ENCODE data around the gene PMS2.
"Not testable (repeated sequence)": the region's sequence is repeated elsewhere in the genome, so short reads cannot be mapped to it uniquely, and the experiment has no call there.

The PMS2 gene, protein sequence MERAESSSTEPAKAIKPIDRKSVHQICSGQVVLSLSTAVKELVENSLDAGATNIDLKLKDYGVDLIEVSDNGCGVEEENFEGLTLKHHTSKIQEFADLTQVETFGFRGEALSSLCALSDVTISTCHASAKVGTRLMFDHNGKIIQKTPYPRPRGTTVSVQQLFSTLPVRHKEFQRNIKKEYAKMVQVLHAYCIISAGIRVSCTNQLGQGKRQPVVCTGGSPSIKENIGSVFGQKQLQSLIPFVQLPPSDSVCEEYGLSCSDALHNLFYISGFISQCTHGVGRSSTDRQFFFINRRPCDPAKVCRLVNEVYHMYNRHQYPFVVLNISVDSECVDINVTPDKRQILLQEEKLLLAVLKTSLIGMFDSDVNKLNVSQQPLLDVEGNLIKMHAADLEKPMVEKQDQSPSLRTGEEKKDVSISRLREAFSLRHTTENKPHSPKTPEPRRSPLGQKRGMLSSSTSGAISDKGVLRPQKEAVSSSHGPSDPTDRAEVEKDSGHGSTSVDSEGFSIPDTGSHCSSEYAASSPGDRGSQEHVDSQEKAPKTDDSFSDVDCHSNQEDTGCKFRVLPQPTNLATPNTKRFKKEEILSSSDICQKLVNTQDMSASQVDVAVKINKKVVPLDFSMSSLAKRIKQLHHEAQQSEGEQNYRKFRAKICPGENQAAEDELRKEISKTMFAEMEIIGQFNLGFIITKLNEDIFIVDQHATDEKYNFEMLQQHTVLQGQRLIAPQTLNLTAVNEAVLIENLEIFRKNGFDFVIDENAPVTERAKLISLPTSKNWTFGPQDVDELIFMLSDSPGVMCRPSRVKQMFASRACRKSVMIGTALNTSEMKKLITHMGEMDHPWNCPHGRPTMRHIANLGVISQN

DNA sequence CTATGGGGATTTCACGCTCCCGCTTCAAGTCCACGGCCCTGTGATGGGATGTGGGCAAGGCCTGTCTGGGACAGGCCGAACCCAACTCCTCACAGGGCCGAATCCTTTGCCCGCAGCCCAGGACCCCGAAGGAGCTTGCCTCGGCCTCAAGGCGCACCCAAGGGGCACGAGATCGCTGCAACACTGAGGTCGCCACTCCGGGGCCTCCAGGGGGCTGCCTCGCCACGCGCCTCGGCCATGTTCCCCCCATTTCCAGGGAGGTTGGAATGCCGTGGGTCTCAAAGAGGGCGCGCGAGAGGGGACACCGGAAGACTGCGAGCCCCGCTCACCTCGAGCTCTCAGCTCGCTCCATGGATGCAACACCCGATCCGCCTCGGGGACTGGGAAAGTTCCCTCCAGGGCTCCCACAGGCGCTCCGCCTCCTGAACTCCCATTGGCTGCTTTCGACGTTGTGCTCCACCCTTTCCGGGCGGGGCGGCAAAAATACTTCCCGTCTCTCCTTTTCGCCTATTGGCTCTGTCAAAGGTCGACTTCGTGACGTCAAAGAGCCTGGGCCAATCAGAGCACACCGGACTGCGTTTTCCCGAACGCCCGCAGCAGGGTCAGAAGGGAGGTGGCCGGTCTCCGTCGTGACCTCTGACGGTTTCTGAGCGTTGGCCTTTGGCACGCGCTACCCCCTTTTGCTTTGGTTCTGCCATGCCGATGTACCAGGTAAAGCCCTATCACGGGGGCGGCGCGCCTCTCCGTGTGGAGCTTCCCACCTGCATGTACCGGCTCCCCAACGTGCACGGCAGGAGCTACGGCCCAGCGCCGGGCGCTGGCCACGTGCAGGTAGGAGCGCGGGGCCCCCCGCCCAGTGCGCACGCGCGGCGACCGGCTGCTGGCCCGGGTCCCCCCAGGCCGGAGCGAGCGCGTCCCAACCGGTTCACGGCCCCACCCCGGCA lies at the start of gene PMS2, which contains the start of gene AIMP2:
Gene PMS2, minus strand, starts transcription at position 382 of the 944 bp plus-strand sequence. Its CDS starts 30 bp downstream, at position 352.
Gene AIMP2, plus strand, starts transcription at position 605 of the 944 bp plus-strand sequence. Its CDS starts 92 bp downstream, at position 697.
- TF ChIP-seq, protein P1, sequence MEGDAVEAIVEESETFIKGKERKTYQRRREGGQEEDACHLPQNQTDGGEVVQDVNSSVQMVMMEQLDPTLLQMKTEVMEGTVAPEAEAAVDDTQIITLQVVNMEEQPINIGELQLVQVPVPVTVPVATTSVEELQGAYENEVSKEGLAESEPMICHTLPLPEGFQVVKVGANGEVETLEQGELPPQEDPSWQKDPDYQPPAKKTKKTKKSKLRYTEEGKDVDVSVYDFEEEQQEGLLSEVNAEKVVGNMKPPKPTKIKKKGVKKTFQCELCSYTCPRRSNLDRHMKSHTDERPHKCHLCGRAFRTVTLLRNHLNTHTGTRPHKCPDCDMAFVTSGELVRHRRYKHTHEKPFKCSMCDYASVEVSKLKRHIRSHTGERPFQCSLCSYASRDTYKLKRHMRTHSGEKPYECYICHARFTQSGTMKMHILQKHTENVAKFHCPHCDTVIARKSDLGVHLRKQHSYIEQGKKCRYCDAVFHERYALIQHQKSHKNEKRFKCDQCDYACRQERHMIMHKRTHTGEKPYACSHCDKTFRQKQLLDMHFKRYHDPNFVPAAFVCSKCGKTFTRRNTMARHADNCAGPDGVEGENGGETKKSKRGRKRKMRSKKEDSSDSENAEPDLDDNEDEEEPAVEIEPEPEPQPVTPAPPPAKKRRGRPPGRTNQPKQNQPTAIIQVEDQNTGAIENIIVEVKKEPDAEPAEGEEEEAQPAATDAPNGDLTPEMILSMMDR (IDR thresholded peaks at IDR 0.05; ENCODE audit: borderline replicate concordance, insufficient read depth, low read depth, low read length) = peak; percentile 26; the same call in 1 of the 2 replicates
- H3K4me3 ChIP-seq (ENCODE audit: low read depth, low read length) = peak within 1 kb of the TSS; percentile 94

DNA sequence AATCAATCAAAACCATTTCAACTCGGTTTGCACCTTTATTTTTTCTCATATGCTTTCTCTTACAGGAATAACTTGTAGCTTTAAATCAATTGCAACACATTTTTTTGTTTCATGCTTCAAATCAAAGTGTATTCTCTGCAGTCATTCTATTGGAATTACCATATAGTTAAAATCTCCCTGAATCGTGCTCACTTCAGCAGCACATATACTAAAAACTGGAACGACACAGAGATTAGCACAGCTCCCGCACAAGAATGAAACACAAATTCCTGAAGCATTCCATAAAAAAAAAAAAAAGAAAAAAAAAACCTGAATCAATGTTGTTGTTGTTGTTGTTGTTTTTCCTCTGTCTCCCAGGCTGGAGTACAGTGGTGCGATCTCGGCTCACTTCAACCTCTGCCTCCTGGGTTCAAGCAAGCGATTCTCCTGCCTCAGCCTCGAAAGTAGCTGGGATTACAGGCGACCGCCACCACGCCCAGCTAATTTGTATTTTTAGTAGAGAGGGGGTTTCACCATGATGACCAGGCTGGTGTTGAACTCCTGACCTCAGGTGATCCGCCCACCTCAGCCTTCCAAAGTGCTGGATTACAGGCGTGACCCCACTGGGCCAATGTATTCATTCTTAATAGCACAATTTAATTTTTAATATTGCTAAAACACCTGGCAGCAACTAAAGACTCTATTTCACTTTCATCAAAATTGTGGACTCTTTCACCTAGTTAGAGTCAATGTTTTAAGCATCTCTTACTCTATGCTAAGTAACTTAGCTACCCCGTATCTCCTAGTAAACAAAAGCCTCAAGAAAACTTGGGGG lies 48.7 kb upstream of the PMS2 start:
- TF ChIP-seq, protein P1 (IDR thresholded peaks at IDR 0.05; ENCODE audit: borderline replicate concordance, insufficient read depth, low read depth, low read length) = no peak

DNA sequence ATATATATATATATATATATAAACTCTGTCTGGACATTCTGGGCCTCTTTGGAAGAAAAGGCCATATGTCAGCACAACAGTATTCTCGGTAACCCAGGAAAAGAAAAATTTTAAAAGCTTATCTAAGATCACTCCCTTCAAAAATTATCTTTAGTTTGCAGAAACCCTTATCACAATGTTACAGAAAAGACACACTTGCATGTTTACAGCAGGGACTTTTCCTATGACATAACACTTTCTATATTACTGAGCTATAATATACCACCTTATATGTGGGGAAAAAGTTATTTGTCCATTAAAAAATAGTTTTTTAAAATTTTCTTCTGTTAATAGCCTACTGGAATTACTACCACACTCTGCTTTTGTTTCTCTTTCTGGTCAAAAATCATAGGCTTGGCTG lies 47.8 kb upstream of the PMS2 start:
- TF ChIP-seq, protein P1 (IDR thresholded peaks at IDR 0.05; ENCODE audit: borderline replicate concordance, insufficient read depth, low read depth, low read length) = no peak
- no peak overlapping the region for H3K4me3 ChIP-seq (ENCODE audit: low read depth, low read length)

More for the DNA sequence above, 48.7 kb upstream of the PMS2 start:
- H3K4me3 ChIP-seq (ENCODE audit: low read depth, low read length) = peak overlapping the region; percentile 96

DNA sequence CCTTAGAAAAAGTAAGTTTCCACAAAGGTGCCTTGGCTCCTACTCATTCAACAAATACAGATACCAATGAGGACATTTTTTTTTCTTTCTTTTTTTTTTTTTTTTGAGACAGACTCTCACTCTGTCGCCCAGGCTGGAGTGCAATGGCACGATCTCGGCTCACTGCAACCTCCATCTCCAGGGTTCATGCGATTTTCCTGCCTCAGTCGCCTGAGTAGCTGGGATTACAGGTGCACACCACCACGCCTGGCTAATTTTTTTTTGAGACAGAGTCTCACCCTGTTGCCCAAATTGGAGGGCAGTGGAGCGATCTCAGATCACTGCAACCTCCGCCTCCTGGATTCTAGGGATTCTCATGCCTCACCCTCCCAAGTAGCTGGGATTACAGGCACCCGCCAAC lies 42.3 kb upstream of the PMS2 start:
- not testable (repeated sequence) for H3K4me3 ChIP-seq (ENCODE audit: low read depth, low read length)

DNA sequence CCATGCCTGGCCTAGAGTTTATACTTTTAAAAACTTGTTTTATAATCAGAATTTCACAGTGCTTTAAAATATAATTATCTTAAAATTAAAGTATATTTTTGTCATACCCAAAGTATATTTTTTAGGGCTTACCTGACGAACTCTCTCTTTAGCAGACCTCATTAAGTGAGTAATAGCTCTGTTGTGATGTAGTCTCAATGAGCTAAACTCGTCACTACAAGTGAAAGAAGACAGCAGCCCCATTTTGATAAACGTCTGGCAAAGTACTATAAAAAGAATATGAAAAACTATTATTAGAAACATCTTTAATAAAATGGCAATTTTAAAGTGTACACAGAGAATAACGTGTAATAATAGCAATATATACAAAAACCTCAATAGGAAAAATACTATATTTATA lies 40.9 kb upstream of the PMS2 start:
- no peak overlapping the region for H3K4me3 ChIP-seq (ENCODE audit: low read depth, low read length)
- TF ChIP-seq, protein P1 (IDR thresholded peaks at IDR 0.05; ENCODE audit: borderline replicate concordance, insufficient read depth, low read depth, low read length) = no peak

DNA sequence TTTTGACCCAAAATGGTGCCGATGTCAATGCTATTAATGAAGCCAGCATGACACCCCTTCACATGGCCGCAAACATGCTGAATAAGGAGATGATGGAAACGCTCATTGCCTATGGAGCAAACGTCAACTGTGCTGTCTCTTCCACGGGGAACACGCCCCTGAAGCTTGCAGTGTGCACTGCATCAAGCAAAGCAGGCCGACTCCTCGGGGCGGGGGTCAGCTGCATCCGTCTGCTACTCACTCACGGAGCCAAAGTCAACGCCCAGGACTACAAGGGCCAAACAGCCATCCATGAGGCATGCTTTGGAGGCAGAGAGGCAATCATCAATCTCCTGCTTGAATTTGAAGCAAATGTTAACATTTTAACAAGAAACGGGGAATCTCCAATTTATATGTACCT lies 26.8 kb upstream of the PMS2 start:
- H3K4me3 ChIP-seq (ENCODE audit: low read depth, low read length) = no peak overlapping the region
- TF ChIP-seq, protein P1 (IDR thresholded peaks at IDR 0.05; ENCODE audit: borderline replicate concordance, insufficient read depth, low read depth, low read length) = no peak
